ENCODE measurements around the gene FATE1.

DNA sequence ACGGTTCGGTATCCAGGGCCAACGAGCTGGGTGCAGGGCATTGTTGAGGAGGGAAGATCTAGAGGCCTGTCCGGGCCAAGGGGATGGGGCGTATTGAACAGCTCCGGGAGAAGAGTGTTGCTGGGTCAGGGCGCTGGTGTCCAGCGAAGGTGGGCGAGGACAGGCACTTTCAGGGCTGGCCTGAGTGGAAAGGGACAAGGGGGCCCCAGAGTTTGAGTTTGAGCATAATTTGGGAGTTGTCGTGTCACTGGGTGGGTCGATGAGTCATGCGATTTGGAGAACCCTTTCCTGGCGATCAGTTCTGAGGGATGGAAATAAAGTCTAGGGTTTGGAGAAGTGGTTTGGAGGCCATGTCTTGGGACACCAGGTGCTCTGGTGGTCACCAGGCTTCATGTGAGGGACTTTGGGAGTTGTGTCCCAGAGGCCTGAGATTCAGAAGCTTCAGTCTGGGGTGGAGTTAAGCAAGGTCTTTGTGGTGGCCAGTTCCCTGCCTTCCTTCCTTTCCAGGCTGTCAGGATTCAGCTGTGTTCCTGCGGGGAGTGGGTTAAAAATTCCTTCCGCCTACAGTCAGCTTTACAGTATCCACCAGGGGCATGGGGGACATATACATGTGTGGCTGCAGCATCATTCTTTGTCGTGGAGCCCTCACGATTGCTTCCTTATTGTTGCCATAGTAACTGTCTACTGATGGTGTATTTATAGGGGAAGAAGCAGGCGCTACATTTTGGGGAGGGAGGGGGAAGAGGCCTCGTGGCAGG is 20.1 kb upstream of the FATE1 start:
- TF ChIP-seq EZH2 (IDR thresholded peaks at IDR 0.05; ENCODE audit: low read length, unreplicated experiment): no peak
- TF ChIP-seq, protein P1, sequence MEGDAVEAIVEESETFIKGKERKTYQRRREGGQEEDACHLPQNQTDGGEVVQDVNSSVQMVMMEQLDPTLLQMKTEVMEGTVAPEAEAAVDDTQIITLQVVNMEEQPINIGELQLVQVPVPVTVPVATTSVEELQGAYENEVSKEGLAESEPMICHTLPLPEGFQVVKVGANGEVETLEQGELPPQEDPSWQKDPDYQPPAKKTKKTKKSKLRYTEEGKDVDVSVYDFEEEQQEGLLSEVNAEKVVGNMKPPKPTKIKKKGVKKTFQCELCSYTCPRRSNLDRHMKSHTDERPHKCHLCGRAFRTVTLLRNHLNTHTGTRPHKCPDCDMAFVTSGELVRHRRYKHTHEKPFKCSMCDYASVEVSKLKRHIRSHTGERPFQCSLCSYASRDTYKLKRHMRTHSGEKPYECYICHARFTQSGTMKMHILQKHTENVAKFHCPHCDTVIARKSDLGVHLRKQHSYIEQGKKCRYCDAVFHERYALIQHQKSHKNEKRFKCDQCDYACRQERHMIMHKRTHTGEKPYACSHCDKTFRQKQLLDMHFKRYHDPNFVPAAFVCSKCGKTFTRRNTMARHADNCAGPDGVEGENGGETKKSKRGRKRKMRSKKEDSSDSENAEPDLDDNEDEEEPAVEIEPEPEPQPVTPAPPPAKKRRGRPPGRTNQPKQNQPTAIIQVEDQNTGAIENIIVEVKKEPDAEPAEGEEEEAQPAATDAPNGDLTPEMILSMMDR (conservative IDR thresholded peaks at IDR 0.05; ENCODE audit: low read depth, low read length): no peak
- TF ChIP-seq EZH2phosphoT487 (IDR thresholded peaks at IDR 0.05; ENCODE audit: borderline replicate concordance, low read length): no peak

Measured in PC-3 (cell line).